HG03521 (cell line): Measurements from ENCODE around the gene ARSD.
"Not testable (repeated sequence)": the region's sequence is repeated elsewhere in the genome, so short reads cannot be mapped to it uniquely, and the experiment has no call there.

Source experiments
- ATAC-seq: cut with Tn5 transposase; IDR thresholded peaks from one replicate; pipeline ENCODE4 v1.9.1; 2021; ENCODE audit warnings: mild to moderate bottlenecking, moderate library complexity; ENCODE audit not compliant: unreplicated experiment

Gene ARSD

DNA sequence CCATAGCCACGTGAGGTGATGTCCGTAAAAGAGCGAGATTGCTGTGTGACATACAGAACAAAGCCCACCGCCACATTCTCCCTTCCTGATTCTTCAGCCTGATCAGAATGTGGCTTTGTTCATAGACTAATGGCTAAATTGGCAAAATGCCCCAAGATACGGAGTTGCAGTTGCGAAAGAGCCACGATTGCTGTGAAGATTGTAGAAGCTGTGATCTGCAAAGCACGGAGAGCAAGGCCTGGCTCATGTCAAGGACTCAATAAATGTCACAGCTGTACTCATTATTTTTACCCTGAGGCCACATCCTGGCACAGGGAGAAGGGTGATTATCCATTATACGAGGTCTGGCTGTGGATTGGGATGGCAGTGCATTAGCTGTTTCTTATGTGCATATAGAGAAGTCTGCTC is 34.2 kb downstream of the ARSD start:
- no peak for ATAC-seq

DNA sequence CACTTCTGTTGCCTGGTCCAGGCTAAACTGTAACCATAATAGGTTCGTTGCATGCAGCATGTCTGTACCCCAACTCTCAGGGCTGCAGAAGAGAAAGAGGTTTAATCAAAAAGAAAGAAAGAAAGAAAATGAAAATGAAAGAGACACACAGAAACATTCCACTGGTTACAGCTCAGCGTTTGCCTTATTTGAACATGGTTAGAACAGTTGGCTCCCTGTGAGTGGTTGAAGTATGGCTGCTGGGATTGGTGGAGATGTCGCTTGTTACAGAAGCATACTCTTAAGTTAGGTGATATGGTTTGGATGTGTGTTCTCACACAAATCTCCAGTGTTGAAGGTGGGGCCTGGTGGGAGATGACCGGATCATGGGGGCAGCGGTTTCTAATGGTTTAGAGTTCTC is 36.3 kb downstream of the ARSD start:
- no peak for ATAC-seq

DNA sequence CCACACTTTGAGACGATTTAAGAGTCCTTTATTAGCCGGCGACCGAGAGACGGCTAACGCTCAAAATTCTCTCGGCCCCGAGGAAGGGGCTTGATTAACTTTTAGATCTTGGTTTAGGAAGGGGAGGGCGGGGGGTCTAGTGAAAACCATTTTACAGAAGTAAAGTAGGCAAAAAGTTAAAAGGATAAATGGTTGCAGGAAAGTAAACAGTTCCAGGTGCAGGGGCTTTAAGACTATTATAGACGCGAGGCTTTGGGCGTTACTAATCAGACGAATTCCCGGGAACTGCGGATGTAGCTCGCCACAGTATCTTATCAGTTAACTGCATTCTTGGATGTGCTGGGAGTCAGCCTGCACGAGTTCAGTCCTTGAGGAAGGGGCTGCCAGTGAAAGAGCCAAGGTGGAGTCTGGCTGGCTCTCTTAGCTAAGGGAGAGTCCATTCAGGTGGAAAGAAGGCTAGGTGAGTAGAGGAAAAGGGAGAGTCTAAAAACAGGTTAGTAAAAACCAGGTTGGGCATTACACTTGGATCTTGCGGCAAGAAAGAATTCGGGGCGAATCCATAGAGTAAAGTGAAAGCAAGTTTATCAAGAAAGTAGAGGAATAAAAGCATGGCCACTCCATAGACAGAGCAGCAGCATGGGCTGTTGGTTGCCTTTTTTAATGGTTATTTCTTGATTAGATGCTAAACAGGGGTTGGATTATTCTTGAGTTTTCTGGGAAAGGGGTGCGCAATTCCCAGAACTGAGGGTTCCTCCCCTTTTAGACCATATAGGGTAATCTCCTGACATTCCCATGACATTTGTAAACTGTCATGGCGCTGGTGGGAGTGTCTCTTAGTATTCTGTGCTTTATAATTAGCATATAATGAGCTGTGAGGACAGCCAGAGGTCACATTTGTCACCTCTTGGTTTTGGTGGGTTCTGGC is 38.3 kb downstream of the ARSD start:
- not testable (repeated sequence) for ATAC-seq

DNA sequence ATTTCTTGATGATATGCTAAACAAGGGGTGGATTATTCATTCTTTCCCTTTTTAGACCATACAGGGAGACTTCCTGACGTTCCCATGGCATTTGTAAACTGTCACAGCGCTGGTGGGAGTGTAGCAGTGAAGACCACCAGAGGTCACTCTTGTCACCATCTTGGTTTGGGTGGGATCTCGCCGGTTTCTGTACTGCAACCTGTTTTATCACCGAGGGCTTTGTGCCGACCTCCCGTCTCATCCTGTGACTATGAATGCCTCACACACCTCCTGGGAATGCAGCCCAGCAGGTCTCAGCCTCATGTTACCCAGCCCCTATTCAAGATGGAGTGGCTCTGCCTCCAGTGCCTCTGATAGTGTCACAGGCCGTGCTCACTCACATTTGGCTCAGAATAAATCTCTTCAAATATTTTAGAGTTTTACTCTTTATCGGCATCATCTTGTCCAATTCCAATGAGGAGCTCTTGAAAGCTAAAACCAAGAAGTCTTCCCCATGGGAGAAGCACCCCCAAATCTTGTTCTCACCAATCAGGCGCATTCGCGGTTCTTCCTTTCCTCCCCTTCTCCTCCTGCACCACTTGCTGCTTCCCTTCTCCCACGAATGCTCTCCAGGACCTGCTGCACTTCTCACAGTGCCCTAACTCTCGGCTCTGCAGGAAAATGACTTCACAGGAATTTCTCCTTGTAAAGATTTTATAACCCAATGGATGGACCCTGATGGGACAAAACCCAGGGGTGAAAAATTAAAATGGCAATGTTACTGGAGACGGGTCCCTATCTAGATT is 39.2 kb downstream of the ARSD start:
- ATAC-seq, result not testable (repeated sequence)

DNA sequence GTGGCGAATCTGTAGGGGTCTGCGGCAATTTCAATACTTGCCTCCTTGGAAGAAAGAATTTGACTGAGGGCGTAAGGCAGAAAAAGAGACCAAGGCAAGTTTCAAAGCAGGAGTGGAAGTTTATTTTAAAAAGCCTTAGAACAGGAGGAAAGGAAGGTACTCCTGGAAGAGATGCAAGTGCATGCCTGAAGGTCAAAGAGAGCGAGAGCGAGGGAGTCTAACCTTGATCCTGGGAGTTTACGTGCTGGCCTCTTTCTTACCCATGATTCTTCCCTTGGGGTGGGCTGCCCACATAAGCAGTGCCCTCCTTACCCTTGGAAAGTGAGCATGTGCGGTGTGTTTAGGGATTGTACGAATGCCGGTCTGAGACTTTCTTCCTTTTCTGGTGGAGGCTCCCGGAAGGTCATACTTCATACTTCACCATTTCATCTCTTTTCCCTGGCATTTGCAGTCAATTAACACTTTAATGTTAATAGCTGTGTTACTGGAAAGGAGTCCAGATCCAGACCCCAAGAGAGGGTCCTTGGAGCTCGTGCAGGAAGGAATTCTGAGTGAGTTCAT is 40.0 kb downstream of the ARSD start:
- ATAC-seq, result no peak

DNA sequence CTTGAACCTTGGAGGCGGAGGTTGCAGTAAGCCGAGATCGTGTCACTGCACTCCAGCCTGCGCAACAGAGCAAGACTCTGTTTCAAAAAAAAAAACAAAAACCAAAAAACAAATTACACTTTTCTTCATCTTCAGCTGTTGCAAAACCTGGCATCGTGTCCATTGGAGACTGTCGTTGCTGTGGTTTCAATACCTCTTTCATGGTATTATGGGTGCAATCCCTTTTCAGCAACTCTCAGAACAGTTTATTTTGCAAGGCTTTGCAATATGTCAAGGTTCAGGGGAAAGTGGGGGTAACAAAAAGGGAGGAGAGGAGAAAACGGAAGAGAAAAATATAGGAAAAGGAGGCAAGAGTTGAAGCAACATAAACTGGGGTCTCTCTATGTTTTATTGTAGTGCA is 40.8 kb downstream of the ARSD start:
- no peak for ATAC-seq

DNA sequence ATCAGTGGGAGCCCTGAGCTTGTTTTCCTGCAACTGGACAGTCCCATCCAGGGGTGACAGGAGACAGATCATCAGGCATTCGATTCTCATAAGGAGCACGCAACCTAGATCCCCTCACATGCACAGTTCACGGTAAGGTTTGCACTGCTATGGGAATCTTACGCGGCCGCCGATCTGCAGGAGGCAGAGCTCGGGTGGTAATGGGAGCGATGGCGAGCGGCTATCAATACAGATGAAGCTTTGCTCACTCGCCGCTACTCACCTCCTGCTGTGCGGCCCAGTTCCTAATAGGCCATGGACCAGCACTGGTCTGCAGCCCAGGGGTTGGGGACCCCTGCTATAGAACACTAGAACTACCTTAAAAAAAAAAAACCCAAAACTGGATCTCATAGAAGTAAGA is 45.4 kb downstream of the ARSD start:
- ATAC-seq, result no peak

DNA sequence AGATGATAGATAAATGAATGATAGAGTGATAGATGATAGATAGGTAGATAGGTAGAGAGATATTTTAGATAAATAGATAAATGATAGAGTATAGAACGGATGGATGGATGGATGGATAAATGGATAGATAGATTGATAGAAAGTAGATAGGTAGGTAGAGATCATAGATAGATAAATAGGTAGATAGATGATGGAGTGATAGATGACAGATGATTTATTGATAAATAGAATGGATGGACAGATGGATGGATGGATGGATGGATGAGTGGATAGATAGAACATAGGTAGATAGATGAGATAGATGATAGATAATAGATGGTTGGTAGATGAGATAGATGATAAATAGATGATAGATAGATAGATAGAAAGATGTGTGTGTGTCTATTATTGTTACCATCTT is 49.5 kb downstream of the ARSD start:
- ATAC-seq, result no peak

DNA sequence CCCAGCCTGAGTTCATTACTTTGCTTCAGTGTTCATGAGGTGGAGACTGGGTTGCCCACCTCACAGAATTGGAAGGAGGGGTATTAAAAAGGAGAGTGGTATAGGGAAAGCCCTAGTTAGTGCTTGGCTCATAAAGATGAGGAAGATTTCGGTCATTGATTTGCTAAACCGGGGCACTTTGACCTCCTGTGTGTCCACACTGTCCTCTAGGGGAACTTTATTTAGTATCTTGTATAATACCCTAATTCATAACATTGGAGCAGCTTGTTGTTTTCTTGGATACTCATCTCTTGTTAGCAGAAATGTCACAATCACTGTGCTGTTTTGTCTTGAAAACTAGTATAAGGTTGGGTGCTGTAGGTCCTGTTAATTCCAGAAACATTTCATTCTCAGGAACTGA is 50.6 kb downstream of the ARSD start:
- no peak for ATAC-seq

DNA sequence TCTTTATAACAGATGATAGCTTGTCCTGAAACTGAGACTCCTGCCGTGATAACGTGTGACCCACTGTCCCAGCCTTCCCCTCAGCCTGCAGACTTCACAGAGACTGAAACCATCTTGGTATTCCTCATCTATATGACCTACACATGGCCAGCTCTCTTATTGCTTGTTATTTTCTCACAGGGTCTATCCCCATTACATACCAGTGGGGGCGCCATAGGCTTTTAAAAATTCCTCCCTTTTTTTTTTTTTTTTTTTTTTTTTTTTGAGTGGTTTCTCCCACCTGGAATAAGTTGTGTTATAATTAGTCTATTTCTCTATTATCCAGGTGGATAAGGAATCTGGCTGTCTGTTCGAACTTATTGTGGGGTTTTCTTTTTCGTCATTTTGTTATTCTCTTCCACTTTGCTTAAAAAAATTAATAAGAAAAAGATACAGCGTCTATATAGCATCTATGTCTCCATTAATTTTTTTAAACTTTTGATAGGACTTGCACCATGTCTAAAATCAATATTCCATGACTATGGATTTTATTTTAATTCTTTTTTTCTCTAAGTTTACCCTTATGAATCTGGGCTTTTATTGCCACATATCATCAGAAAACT is 53.2 kb downstream of the ARSD start:
- ATAC-seq, result no peak

DNA sequence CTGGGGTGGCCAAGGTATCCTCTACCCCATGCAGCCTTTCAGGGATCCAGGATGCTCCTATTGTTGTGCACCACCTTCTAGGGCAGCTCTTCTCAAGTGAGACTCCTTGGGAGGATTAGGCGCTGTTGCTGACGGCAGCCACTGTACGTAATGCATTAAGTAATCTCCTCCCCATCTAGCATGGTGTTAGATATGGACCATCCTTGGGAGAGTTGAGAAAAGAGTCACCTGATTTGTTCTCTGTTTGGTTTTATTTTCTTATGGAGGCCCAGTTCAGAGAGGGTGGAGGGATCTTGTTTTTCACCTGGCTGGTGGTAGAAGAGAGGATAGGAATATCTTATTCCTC is 54.0 kb downstream of the ARSD start:
- no peak for ATAC-seq

DNA sequence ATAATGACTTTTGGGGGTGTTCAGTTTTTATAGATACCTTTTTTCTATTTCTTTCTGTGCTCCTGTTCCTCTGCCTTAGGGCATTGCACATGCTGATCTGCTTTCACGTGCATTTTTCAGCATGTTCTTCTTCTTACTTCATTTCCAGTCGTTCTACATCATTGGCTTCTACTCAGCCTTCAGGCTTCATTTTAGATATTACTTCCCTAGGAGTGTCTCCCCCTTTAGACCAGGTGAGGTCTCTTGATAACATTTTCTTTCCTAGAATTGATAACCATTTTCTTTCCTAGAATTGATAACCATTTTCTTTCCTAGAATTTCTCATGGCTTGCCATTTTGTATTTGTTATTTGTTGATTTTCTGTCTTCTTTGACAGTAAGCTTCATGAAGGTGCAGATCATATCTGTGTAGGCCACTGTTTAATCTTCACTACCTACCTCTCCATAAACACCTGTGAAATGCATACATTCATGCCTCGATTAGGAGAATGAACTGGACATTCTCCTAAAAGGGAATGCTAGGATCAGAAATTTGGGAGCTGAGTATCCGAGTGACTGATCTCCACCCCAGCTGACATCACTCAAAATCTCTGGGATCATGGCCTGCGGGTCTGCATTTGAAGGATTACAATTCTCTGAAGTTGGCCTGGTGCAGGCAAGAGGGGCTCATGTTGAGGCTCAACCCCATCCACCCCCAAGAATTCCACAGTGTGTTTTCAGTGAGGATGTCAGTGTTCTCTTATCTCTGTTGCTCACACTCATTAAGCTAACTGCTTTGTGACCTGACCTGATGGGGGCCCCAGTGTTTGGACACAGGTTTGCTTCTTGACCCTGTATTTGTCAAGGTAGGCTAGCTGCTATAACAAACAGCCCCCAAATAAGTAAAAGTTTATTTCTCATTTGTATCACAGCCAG is 54.7 kb downstream of the ARSD start:
- no peak for ATAC-seq

DNA sequence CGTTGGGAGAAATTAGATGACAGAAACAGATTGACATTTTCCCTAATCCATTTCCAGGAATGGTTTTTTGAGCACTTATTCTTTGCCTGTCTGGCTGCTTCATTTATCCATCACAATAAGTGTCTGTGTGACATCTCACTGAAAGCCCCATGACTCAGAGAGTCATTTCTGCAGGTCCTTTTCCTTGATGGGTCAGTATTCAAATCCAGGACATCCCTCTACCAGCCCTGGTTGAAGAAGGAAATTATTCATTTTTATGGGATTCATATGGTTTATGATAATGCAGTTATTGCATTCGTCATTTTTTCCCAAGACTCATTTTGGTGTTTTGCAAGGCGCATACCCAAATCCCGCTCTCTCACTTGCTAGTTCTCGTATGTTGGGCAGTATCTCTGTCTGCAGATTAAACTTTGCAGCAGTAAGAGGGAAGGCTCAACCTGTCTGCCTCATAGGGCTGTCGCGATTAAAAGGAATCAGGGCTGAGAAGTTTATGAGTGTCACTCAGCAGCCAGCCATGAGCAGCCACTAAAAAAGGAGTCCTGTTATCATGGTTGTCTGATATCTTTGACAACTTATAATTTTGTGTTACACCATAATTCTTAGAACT is 56.4 kb downstream of the ARSD start:
- ATAC-seq, result no peak

DNA sequence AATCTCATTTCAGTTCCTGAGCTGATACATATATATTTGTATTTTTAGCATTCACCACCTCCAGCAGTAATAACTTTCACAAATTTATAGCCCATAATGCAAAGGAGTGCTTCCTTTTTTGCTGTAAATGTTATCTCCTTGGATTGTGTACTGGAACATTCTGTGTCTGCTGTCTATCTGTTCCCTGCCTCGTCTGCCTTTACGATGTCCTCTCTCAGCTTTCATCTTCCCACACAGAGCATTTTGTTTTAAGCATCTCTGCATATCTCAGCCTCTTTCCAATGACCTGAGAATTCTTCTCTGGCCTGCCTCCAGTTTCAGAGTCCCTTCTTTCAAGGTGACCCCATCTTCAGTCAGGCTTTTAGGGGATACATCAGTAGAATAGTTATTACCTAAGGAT is 57.3 kb downstream of the ARSD start:
- no peak for ATAC-seq

DNA sequence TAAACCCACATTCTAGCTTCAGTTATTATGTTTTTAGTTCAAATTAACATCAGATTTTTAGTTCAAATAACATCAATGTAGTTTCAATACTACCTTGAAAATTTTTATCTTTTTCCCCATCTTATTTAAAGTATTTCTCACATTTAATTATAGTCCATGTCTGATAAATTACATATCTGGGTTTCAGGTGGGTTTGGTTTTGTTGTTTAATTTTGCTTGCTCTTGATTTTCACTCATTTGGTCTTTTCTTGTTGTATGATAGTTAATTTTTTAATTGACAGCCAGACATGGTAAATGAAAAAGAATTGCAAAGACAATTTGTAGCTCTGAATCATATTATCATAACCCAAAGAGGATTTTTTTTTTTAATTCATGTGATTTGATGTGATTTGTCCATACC is 58.5 kb downstream of the ARSD start:
- ATAC-seq, result no peak

DNA sequence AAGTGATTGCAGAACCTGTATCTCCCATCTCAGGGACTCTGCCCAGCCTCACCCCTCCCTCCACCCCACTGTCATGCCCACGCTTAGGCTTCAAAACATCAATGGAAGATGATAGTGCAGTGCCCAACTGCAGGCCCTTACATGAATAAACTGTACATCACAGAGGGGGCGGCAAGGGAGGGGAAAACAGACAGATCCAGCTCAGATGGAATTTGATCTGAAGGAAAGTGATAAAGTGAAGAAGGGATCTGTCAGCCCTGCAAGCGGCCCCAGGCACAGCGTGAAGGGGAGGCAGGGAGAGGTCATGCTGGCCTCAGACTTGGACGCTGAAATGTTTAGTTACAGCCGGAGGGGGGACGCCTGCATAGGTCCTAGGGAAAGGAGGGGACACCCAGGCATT is 61.9 kb downstream of the ARSD start:
- ATAC-seq, result no peak

DNA sequence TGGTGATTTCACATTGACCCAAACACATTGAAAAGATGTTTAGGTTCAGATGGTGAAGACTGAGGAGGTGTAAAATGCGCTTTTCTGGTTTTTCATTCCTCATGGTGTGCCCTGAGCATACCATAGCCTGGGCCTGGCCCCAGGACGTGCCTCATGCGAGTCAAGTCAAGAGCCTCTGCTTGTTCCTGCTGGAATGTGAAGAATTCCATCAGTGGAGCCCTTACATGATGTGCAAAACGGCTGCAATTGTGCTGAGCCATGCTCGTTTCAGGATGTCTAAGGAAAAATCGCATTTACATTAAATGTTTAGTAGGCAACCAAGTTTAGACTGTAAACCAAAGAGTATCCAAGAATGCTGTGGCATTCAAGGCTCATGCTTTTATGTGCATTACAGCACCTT is 65.5 kb downstream of the ARSD start:
- ATAC-seq, result no peak

DNA sequence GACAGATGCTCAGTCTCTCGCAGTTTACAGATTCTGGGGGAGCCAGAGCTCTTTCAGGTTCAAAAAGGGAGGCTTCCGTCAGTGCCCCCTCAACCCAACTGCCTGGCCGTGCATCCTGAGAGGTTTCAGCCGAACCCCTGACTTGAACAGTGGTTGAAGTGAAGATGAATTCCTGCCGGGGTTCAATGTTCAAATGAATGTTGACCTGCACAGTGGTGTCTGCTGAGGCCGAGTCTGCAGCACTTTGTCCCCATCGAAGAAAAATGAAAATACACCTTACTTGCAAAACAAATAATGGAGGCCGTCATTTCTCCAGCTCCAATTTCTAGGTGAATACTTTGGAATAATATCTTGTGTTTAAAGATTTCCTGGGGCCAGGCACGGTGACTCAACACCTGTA is 66.7 kb downstream of the ARSD start:
- ATAC-seq, result no peak

DNA sequence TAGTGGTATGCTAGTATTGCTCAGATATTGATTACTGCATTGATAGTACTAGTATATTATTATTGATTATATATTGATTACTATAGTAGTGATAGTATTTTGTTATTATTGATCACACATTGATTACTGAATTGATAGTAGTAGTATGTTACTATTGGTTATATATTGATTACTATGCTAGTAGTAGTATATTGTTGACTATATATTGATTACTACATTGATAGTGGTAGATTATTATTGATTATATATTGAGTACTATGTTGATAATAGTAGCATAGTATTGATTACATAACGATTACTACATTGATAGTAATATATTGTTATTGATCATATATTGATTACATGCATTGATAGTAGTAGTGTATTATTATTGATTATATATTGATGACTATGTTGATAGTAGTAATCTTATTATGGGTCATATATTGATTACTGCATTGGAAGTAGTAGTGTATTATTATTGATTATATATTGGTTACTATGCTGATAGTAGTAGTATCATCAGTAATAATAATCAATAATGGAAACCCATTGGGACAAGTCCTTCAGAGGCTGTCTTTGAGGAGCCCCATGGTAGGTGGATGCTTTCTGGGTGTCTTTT is 69.8 kb downstream of the ARSD start:
- no peak for ATAC-seq

DNA sequence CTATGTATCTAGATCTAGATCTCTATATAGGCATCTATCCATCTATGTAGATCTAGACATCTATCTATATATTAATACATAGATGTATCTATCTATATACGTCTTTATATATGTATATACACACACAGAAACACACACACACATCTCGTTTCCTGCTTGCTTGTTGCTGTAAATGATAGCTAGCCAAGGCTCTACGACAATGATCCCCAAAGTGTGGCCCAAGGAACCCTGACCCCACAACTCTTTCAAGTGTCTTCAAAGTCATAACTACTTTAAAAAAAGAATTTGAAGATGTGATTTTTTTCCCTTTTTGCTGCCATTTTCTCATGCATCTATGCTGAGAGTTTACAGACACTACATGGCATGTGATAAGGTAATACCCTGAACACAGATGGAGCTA is 71.6 kb downstream of the ARSD start:
- no peak for ATAC-seq
